Astrocyte (in vitro differentiated cells and primary cell): ENCODE results near the gene FTCD. TPM values are rescaled to one million over a fixed set of nuclear protein-coding genes. Genes with fewer than 3 reads are reported as not detected.
"Not testable (repeated sequence)": the region's sequence is repeated elsewhere in the genome, so short reads cannot be mapped to it uniquely, and the experiment has no call there.

Experiments
- DNase-seq: peaks from one replicate; pipeline ENCODE4 v3.0.0-alpha.2; 2010; ENCODE audit warnings: low read depth
- FAIRE-seq: peaks from 2 replicates; lab custom pipeline; 2011; peaks lifted over from hg19 to GRCh38; lab: Jason Lieb, UNC
- H2AFZ ChIP-seq: 2 replicates; pipeline ENCODE4 v1.6.0; 2012; ENCODE audit warnings: low read depth, low read length, inconsistent platforms
- H3K27ac ChIP-seq: 2 replicates; pipeline ENCODE4 v1.5.1; 2011; ENCODE audit warnings: low read depth, low read length, inconsistent platforms
- H3K27me3 ChIP-seq: 2 replicates; pipeline ENCODE4 v1.6.0; 2011; ENCODE audit warnings: low read length, inconsistent platforms; ENCODE audit not compliant: insufficient read depth
- H3K36me3 ChIP-seq: 2 replicates; pipeline ENCODE4 v1.5.1; 2011; ENCODE audit warnings: low read length, inconsistent platforms; ENCODE audit not compliant: insufficient read depth
- H3K4me1 ChIP-seq: 2 replicates; pipeline ENCODE4 v1.5.1; 2011; ENCODE audit warnings: low read length, inconsistent platforms; ENCODE audit not compliant: insufficient read depth
- H3K4me2 ChIP-seq: 2 replicates; pipeline ENCODE4 v1.6.0; 2012; ENCODE audit warnings: low read length, inconsistent platforms
- H3K4me3 ChIP-seq: 2 replicates; pipeline ENCODE4 v1.5.1; 2011; ENCODE audit warnings: low read depth, mild to moderate bottlenecking, low read length, inconsistent platforms; ENCODE audit not compliant: insufficient read depth
- H3K79me2 ChIP-seq: 2 replicates; pipeline ENCODE4 v1.6.0; 2012; ENCODE audit warnings: mild to moderate bottlenecking, low read length, inconsistent platforms; ENCODE audit not compliant: insufficient read depth
- H3K9ac ChIP-seq: 2 replicates; pipeline ENCODE4 v1.6.0; 2012; ENCODE audit warnings: mild to moderate bottlenecking, low read length, inconsistent platforms
- H3K9me3 ChIP-seq: 2 replicates; pipeline ENCODE4 v1.5.1; 2012; ENCODE audit warnings: low read depth, mild to moderate bottlenecking, low read length, inconsistent platforms; ENCODE audit not compliant: insufficient read depth
- H4K20me1 ChIP-seq: 2 replicates; pipeline ENCODE4 v1.6.0; 2012; ENCODE audit warnings: low read length, inconsistent platforms; ENCODE audit not compliant: insufficient read depth
- H3K27ac Mint-ChIP-seq: one replicate; pipeline ENCODE4 v1.8.0; 2021; ENCODE audit warnings: mild to moderate bottlenecking, mixed read lengths; ENCODE audit not compliant: unreplicated experiment
- H3K27me3 Mint-ChIP-seq: one replicate; pipeline ENCODE4 v1.8.0; 2021; ENCODE audit warnings: low read depth, mixed read lengths; ENCODE audit not compliant: unreplicated experiment
- H3K36me3 Mint-ChIP-seq: one replicate; pipeline ENCODE4 v1.8.0; 2021; ENCODE audit warnings: low read depth, mixed read lengths; ENCODE audit not compliant: unreplicated experiment
- H3K4me1 Mint-ChIP-seq: one replicate; pipeline ENCODE4 v1.8.0; 2021; ENCODE audit warnings: low read depth, mixed read lengths; ENCODE audit not compliant: unreplicated experiment
- H3K4me3 Mint-ChIP-seq: one replicate; pipeline ENCODE4 v1.8.0; 2021; ENCODE audit warnings: mild to moderate bottlenecking, moderate library complexity, mixed read lengths; ENCODE audit not compliant: unreplicated experiment
- H3K9me3 Mint-ChIP-seq: one replicate; pipeline ENCODE4 v1.8.0; 2021; ENCODE audit warnings: mild to moderate bottlenecking, mixed read lengths; ENCODE audit not compliant: unreplicated experiment
- CTCF ChIP-seq: IDR thresholded peaks from 2 replicates; pipeline ENCODE4 v1.5.1; 2011; ENCODE audit warnings: low read depth, mild to moderate bottlenecking, inconsistent platforms, low read length, moderate library complexity; ENCODE audit not compliant: insufficient read depth
- EZH2 ChIP-seq: IDR thresholded peaks from 2 replicates; pipeline ENCODE4 v1.6.1; 2012; ENCODE audit warnings: mild to moderate bottlenecking, low read length, inconsistent platforms; ENCODE audit not compliant: insufficient read depth
- total RNA-seq: library from RNA; stranded (reverse); gene quantifications from 2 replicates; pipeline ENCODE4 v1.2.1, GENCODE V29; 2021

Gene FTCD
- total RNA-seq, 1 donor from 2014 or later: 1.9 TPM

GRCh38 chr21:46141767-46142581, 13.4 kb downstream of the FTCD start:
- Mint-ChIP-seq H3K4me1 (peaks cover 4% of the 10 kb centered on the region), H3K27me3 (peaks cover 15% of the 10 kb centered on the region), H3K4me3 (no peak overlapping the region), H3K36me3 (no peaks in the 10 kb centered on the region), H3K27ac (no peak overlapping the region), H3K9me3 (no peaks in the 10 kb centered on the region)
- Histone ChIP-seq H3K4me2 (no peak overlapping the region), H3K4me1 (peaks cover 5% of the 10 kb centered on the region), H3K27me3 (no peaks in the 10 kb centered on the region), H3K79me2 (no peaks in the 10 kb centered on the region), H4K20me1 (no peaks in the 10 kb centered on the region), H3K36me3 (no peaks in the 10 kb centered on the region), H3K27ac (no peak overlapping the region), H3K4me3 (no peak overlapping the region), H3K9me3 (peaks cover 3% of the 10 kb centered on the region), H2AFZ (no peak overlapping the region), H3K9ac (no peak overlapping the region)
- TF ChIP-seq EZH2 (no peak), CTCF (no peak)
- DNase-seq (no peak), FAIRE-seq (no peak)

GRCh38 chr21:46140352-46141003, 14.9 kb downstream of the FTCD start:
- not testable (repeated sequence) for H3K27me3 ChIP-seq, H3K36me3 ChIP-seq, FAIRE-seq, H3K27ac Mint-ChIP-seq, H2AFZ ChIP-seq, H4K20me1 ChIP-seq, H3K4me3 ChIP-seq, H3K4me2 ChIP-seq, H3K4me1 Mint-ChIP-seq, H3K9me3 ChIP-seq, H3K9me3 Mint-ChIP-seq, H3K4me1 ChIP-seq, H3K79me2 ChIP-seq, H3K9ac ChIP-seq, DNase-seq, H3K27ac ChIP-seq, H3K4me3 Mint-ChIP-seq, H3K36me3 Mint-ChIP-seq
- H3K27me3 Mint-ChIP-seq: peaks cover 18% of the 10 kb centered on the region

GRCh38 chr21:46139686-46140085, 15.7 kb downstream of the FTCD start:
- no peak overlapping the region for H3K27ac Mint-ChIP-seq
- no peak overlapping the region for H3K9ac ChIP-seq
- peaks cover 3% of the 10 kb centered on the region for H3K9me3 ChIP-seq
- FAIRE-seq (no peak), DNase-seq (no peak)
- no peak overlapping the region for H3K4me3 Mint-ChIP-seq
- no peak for TF ChIP-seq EZH2
- TF ChIP-seq CTCF: no peak
- H3K36me3 Mint-ChIP-seq: no peaks in the 10 kb centered on the region
- peaks cover 4% of the 10 kb centered on the region for H3K4me1 Mint-ChIP-seq
- no peak overlapping the region for H2AFZ ChIP-seq
- no peaks in the 10 kb centered on the region for H3K9me3 Mint-ChIP-seq
- no peak overlapping the region for H3K27ac ChIP-seq
- no peaks in the 10 kb centered on the region for H3K36me3 ChIP-seq
- no peaks in the 10 kb centered on the region for H4K20me1 ChIP-seq
- no peaks in the 10 kb centered on the region for H3K79me2 ChIP-seq
- H3K27me3 ChIP-seq: no peaks in the 10 kb centered on the region
- H3K4me1 ChIP-seq: peaks cover 5% of the 10 kb centered on the region
- H3K27me3 Mint-ChIP-seq: peaks cover 18% of the 10 kb centered on the region
- no peak overlapping the region for H3K4me3 ChIP-seq
- no peak overlapping the region for H3K4me2 ChIP-seq
